Nephron (organoid): ENCODE measurements around the gene SRRM2.

Experiments
- H3K27ac Mint-ChIP-seq, 3 experiments: 2 replicates each; pipeline ENCODE4 v1.8.0; 2020; ENCODE audit warnings: mixed read lengths in 3 of 3, mild to moderate bottlenecking in 2 of 3, moderate library complexity in 1 of 3
- H3K27me3 Mint-ChIP-seq: 2 replicates; pipeline ENCODE4 v1.8.0; 2021; ENCODE audit warnings: low read depth, mild to moderate bottlenecking, moderate library complexity, mixed read lengths
- H3K36me3 Mint-ChIP-seq: 2 replicates; pipeline ENCODE4 v1.8.0; 2020; ENCODE audit warnings: low read depth, mixed read lengths
- H3K4me1 Mint-ChIP-seq: 2 replicates; pipeline ENCODE4 v1.8.0; 2020; ENCODE audit warnings: mixed read lengths
- H3K4me3 Mint-ChIP-seq, 3 experiments: 2 replicates each; pipeline ENCODE4 v1.8.0; 2020; ENCODE audit warnings: mild to moderate bottlenecking in 3 of 3, mixed read lengths in 3 of 3, moderate library complexity in 2 of 3
- H3K9me3 Mint-ChIP-seq: 2 replicates; pipeline ENCODE4 v1.8.0; 2020; ENCODE audit warnings: mixed read lengths
- TF ChIP-seq, protein P1 (sequence below), 3 experiments: fragments of 200-600 bp; sonication (generic); IDR thresholded peaks; one replicate each; pipeline ENCODE4 v1.5.0; 2021; ENCODE audit warnings: antibody characterized with exemption in 3 of 3; ENCODE audit not compliant: unreplicated experiment in 3 of 3

Gene SRRM2

DNA sequence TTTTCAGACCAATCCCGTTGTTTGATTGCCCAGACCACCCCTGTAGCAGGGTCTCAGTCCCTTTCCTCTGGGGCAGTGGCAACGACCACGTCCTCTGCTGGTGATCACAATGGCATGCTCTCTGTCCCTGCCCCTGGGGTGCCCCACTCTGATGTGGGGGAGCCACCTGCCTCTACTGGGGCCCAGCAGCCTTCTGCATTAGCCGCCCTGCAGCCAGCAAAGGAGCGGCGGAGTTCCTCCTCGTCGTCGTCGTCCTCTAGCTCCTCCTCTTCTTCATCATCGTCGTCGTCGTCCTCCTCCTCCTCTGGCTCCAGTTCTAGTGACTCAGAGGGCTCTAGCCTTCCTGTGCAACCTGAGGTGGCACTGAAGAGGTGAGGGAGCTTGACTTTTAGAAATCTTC, 15.5 kb downstream of the SRRM2 start:
- Mint-ChIP-seq H3K36me3 (peaks cover 96% of the 10 kb centered on the region), H3K27me3 (no peaks in the 10 kb centered on the region), H3K4me3 (no peak overlapping the region), H3K27ac (peak overlapping the region in 1 of 3 experiments; percentile 76), H3K4me1 (peaks cover 25% of the 10 kb centered on the region), H3K9me3 (peaks cover 15% of the 10 kb centered on the region)
- TF ChIP-seq, protein P1, sequence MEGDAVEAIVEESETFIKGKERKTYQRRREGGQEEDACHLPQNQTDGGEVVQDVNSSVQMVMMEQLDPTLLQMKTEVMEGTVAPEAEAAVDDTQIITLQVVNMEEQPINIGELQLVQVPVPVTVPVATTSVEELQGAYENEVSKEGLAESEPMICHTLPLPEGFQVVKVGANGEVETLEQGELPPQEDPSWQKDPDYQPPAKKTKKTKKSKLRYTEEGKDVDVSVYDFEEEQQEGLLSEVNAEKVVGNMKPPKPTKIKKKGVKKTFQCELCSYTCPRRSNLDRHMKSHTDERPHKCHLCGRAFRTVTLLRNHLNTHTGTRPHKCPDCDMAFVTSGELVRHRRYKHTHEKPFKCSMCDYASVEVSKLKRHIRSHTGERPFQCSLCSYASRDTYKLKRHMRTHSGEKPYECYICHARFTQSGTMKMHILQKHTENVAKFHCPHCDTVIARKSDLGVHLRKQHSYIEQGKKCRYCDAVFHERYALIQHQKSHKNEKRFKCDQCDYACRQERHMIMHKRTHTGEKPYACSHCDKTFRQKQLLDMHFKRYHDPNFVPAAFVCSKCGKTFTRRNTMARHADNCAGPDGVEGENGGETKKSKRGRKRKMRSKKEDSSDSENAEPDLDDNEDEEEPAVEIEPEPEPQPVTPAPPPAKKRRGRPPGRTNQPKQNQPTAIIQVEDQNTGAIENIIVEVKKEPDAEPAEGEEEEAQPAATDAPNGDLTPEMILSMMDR (IDR thresholded peaks at IDR 0.05; ENCODE audit: unreplicated experiment in 3 of 3): no peak

GRCh38 chr16:2768403-2769089, 16.1 kb downstream of the SRRM2 start:
- Mint-ChIP-seq H3K9me3 (peaks cover 8% of the 10 kb centered on the region), H3K27me3 (no peaks in the 10 kb centered on the region), H3K4me3 (no peak overlapping the region), H3K4me1 (peaks cover 25% of the 10 kb centered on the region), H3K36me3 (peaks cover 92% of the 10 kb centered on the region), H3K27ac (peak overlapping the region in 1 of 3 experiments; percentile 76)
- TF ChIP-seq, protein P1 (IDR thresholded peaks at IDR 0.05; ENCODE audit: unreplicated experiment in 3 of 3): no peak

DNA sequence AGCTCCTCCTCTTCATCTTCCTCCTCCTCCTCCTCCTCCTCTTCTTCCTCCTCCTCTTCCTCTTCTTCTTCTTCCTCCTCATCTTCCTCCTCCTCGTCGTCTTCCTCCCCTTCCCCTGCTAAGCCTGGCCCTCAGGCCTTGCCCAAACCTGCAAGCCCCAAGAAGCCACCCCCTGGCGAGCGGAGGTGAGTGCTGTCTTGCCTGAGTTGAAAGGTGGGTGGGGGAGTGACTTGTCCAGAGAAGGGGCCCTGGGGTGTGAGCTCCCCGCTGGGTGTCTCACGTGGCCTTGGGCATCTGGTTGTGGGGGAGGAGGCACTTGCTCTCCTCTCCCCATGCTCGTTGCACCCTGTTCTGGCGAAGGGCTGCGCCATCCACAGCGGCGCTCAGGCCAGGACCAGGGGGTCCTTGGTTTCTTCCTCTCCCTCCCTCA, 16.7 kb downstream of the SRRM2 start:
- peaks cover 8% of the 10 kb centered on the region for H3K9me3 Mint-ChIP-seq
- H3K27me3 Mint-ChIP-seq: no peaks in the 10 kb centered on the region
- peak overlapping the region; percentile 23 to 76 (median 32) for H3K27ac Mint-ChIP-seq
- no peak overlapping the region for H3K4me3 Mint-ChIP-seq
- peaks cover 25% of the 10 kb centered on the region for H3K4me1 Mint-ChIP-seq
- TF ChIP-seq, protein P1 (IDR thresholded peaks at IDR 0.05; ENCODE audit: unreplicated experiment in 3 of 3): no peak
- H3K36me3 Mint-ChIP-seq: peaks cover 86% of the 10 kb centered on the region

GRCh38 chr16:2769675-2770056, 17.2 kb downstream of the SRRM2 start:
- Mint-ChIP-seq H3K27ac (peak overlapping the region; percentile 23 to 76 (median 32)), H3K9me3 (peaks cover 8% of the 10 kb centered on the region), H3K36me3 (peaks cover 81% of the 10 kb centered on the region), H3K27me3 (no peaks in the 10 kb centered on the region), H3K4me3 (no peak overlapping the region), H3K4me1 (peaks cover 25% of the 10 kb centered on the region)
- TF ChIP-seq, protein P1 (IDR thresholded peaks at IDR 0.05; ENCODE audit: unreplicated experiment in 3 of 3): no peak

DNA sequence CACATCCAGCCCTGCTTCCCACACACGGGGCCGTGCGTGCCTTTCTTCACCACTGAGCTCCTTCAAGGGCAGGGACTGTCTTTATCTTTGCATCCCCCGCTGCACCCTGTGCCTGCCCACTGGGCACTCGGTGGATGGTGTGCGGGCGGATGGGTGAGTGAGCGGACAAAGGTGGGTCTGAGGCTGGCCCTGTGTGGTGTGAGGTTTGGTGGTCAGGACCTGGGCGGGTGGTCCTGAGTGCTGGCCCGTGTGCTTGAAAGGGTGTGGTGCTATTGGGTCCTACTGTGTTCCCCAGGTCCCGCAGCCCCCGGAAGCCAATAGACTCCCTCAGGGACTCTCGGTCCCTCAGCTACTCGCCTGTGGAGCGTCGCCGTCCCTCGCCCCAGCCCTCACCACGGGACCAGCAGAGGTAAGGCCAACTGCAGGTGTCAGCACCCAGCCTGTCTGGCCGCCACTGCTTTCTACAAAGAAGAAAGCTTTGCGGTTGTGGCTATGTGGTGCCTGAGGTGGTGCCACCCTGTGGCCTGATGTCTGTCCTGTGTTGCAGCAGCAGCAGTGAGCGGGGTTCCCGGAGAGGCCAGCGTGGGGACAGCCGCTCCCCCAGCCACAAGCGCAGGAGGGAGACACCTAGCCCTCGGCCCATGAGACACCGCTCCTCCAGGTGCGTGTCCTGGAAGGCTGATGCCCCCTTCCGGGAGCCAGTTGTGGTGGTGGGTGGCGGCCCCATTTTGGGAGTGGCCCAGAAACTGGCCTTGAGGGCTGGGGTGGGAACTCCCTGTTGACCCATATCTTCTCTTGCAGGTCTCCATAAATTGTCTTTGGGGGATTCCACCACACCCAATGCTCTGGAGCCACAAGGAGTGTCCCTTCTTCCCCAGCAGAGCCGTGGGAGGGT, 17.9 kb downstream of the SRRM2 start:
- TF ChIP-seq, protein P1 (IDR thresholded peaks at IDR 0.05; ENCODE audit: unreplicated experiment in 3 of 3): no peak
- peak overlapping the region; percentile 29 to 79 (median 76) for H3K27ac Mint-ChIP-seq
- peaks cover 74% of the 10 kb centered on the region for H3K36me3 Mint-ChIP-seq
- H3K27me3 Mint-ChIP-seq: no peaks in the 10 kb centered on the region
- H3K4me1 Mint-ChIP-seq: peaks cover 25% of the 10 kb centered on the region
- peaks cover 8% of the 10 kb centered on the region for H3K9me3 Mint-ChIP-seq
- no peak overlapping the region for H3K4me3 Mint-ChIP-seq
